GM23338 (cell line): Measurements from ENCODE around the gene OR4E1. TPM values are rescaled to one million over a fixed set of nuclear protein-coding genes. Genes with fewer than 3 reads are reported as not detected.

Experiments
- ATAC-seq: fragments of 200-7000 bp; cut with Tn5 transposase; 3 replicates; pipeline ENCODE4 v1.9.1; 2020
- DNase-seq: peaks from one replicate; pipeline ENCODE4 v3.0.0-alpha.2; 2015; ENCODE audit warnings: low spot score
- H2AFZ ChIP-seq: fragments of 200-600 bp; sonication (generic); 2 replicates; pipeline ENCODE4 v1.8.0; 2016; ENCODE audit warnings: antibody characterized with exemption, mild to moderate bottlenecking, moderate library complexity
- H3F3A ChIP-seq: fragments of 200-600 bp; sonication (generic); replicated peaks from 2 replicates; pipeline ENCODE4 v1.8.0; 2017; ENCODE audit warnings: antibody characterized with exemption, mixed run types, low read depth
- H3K27ac ChIP-seq: fragments of 200-600 bp; sonication (generic); 2 replicates; pipeline ENCODE4 v1.6.1; 2016; ENCODE audit warnings: low read depth
- H3K27me3 ChIP-seq: fragments of 200-600 bp; sonication (generic); 2 replicates; pipeline ENCODE4 v1.8.0; 2016; ENCODE audit warnings: mild to moderate bottlenecking, mixed run types, moderate library complexity; ENCODE audit not compliant: insufficient read depth
- H3K36me3 ChIP-seq: fragments of 200-600 bp; sonication (generic); 2 replicates; pipeline ENCODE4 v1.8.0; 2016; ENCODE audit warnings: mild to moderate bottlenecking; ENCODE audit not compliant: insufficient read depth
- H3K4me1 ChIP-seq: fragments of 200-600 bp; sonication (generic); 2 replicates; pipeline ENCODE4 v1.8.0; 2016; ENCODE audit warnings: mild to moderate bottlenecking, moderate library complexity; ENCODE audit not compliant: insufficient read depth
- H3K4me2 ChIP-seq: fragments of 200-600 bp; sonication (generic); 2 replicates; pipeline ENCODE4 v1.7.1; 2017; ENCODE audit warnings: mixed run types
- H3K4me3 ChIP-seq: fragments of 200-600 bp; sonication (generic); 2 replicates; pipeline ENCODE4 v1.6.1; 2016; ENCODE audit warnings: mixed run types
- H3K79me2 ChIP-seq: fragments of 200-600 bp; sonication (generic); replicated peaks from 2 replicates; pipeline ENCODE4 v1.8.0; 2017; ENCODE audit warnings: mild to moderate bottlenecking; ENCODE audit not compliant: insufficient read depth
- H3K9me2 ChIP-seq: fragments of 200-600 bp; sonication (generic); 2 replicates; pipeline ENCODE4 v1.8.0; 2017; ENCODE audit not compliant: insufficient read depth
- H4K20me1 ChIP-seq: fragments of 200-600 bp; sonication (generic); replicated peaks from 2 replicates; pipeline ENCODE4 v1.8.0; 2017; ENCODE audit warnings: mild to moderate bottlenecking; ENCODE audit not compliant: insufficient read depth
- H3K27ac Mint-ChIP-seq: 2 replicates; pipeline ENCODE4 v1.8.0; 2020; ENCODE audit warnings: inconsistent platforms, mild to moderate bottlenecking, moderate library complexity, mixed read lengths
- H3K27me3 Mint-ChIP-seq: 3 replicates; pipeline ENCODE4 v1.8.0; 2022; ENCODE audit warnings: low read depth, mild to moderate bottlenecking, moderate library complexity, mixed read lengths, inconsistent platforms; ENCODE audit not compliant: insufficient read depth, poor library complexity
- H3K36me3 Mint-ChIP-seq: 3 replicates; pipeline ENCODE4 v1.8.0; 2021; ENCODE audit warnings: low read depth, mild to moderate bottlenecking, inconsistent platforms, moderate library complexity, mixed read lengths
- H3K4me1 Mint-ChIP-seq: 3 replicates; pipeline ENCODE4 v1.8.0; 2020; ENCODE audit warnings: mild to moderate bottlenecking, inconsistent platforms, mixed read lengths
- H3K4me3 Mint-ChIP-seq: 3 replicates; pipeline ENCODE4 v1.8.0; 2021; ENCODE audit warnings: moderate library complexity, mild to moderate bottlenecking, inconsistent platforms, mixed read lengths
- H3K9me3 Mint-ChIP-seq: 3 replicates; pipeline ENCODE4 v1.8.0; 2020; ENCODE audit warnings: moderate library complexity, mild to moderate bottlenecking, inconsistent platforms, mixed read lengths
- EZH2 ChIP-seq: fragments of 200-600 bp; sonication (generic); IDR thresholded peaks from one replicate; pipeline ENCODE4 v1.8.0; 2017; ENCODE audit warnings: antibody characterized with exemption, mild to moderate bottlenecking, low read depth; ENCODE audit not compliant: unreplicated experiment
- EZH2phosphoT487 ChIP-seq: fragments of 200-600 bp; sonication (generic); IDR thresholded peaks from one replicate; pipeline ENCODE4 v1.8.1; 2018; ENCODE audit warnings: antibody characterized with exemption; ENCODE audit not compliant: unreplicated experiment
- NANOG ChIP-seq: IDR thresholded peaks from 2 replicates; pipeline ENCODE4 v1.6.1; 2016; ENCODE audit warnings: antibody characterized with exemption, borderline replicate concordance
- STAT1 ChIP-seq: IDR thresholded peaks from one replicate; pipeline ENCODE4 v1.6.1; 2016; ENCODE audit warnings: antibody characterized with exemption; ENCODE audit not compliant: unreplicated experiment
- ZNF114 ChIP-seq: fragments of 250-450 bp; sonication (Bioruptor Pico); IDR thresholded peaks from 2 replicates; pipeline ENCODE4 v1.5.0; 2020; ENCODE audit warnings: mild to moderate bottlenecking, moderate library complexity
- ZNF331 ChIP-seq: fragments of 250-450 bp; sonication (Bioruptor Pico); IDR thresholded peaks from 2 replicates; pipeline ENCODE4 v1.5.0; 2020; ENCODE audit warnings: low read depth, mild to moderate bottlenecking, moderate library complexity
- polyA plus RNA-seq: library from polyadenylated mRNA; unstranded; fragments of >200 nt; fragmentation: Nextera tagmentation; extraction: Ambion mirVana; gene quantifications from 2 replicates; pipeline ENCODE4 v1.2.1, GENCODE V29; 2016
- total RNA-seq: library from RNA; depleted of rRNA; stranded (reverse); fragments of >200 nt; shearing (Covaris generic); gene quantifications from 2 replicates; pipeline ENCODE4 v1.2.3, GENCODE V29; 2014
- TF ChIP-seq, protein P1 (sequence below): IDR thresholded peaks from one replicate; pipeline ENCODE4 v1.6.1; 2018; ENCODE audit warnings: antibody characterized with exemption; ENCODE audit not compliant: unreplicated experiment
- TF ChIP-seq, protein P2 (sequence below), 2 experiments: fragments of 200-600 bp in 1 of 2; sonication (generic) in 1 of 2; conservative IDR thresholded peaks; 2 replicates each; pipeline versions ENCODE4 v1.5.1 to v1.6.1; 2016 to 2017; ENCODE audit warnings: antibody characterized with exemption in 2 of 2, low read depth in 2 of 2, mild to moderate bottlenecking in 2 of 2, moderate library complexity in 1 of 2
- TF ChIP-seq, protein P3 (sequence below): fragments of 250-450 bp; sonication (Bioruptor Pico); IDR thresholded peaks from 2 replicates; pipeline ENCODE4 v1.5.0; 2020; ENCODE audit warnings: mild to moderate bottlenecking, moderate library complexity

The OR4E1 gene
- total and polyA plus RNA-seq, 2 experiments from 2014 or later = not detected

DNA sequence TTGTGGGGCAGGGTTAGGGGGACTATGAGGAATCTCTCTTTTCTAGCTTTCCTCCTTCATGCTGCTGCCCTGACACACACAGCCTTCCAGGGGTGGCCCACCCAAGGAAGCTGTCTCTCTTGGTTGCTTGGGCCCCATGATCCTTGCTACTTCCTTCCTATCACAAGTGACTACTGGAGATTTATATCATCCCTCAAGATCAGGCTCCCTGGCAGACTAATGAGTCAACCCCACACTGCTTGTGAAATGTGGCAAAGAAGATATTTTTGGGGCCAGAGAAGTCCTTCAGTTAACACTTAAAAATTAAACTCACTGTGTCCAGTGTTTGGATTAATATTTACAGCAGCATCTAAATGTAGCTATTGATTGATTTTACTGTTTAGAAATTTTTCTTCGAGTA, 1.5 kb downstream of the OR4E1 start:
- Mint-ChIP-seq H3K36me3 (no peaks in the 10 kb centered on the region), H3K4me1 (no peaks in the 10 kb centered on the region), H3K27ac (no peak overlapping the region), H3K27me3 (peaks cover 3% of the 10 kb centered on the region), H3K4me3 (no peak overlapping the region), H3K9me3 (no peaks in the 10 kb centered on the region)
- Histone ChIP-seq H3K4me2 (no peak overlapping the region), H3K4me1 (no peaks in the 10 kb centered on the region), H3K79me2 (no peaks in the 10 kb centered on the region), H3K4me3 (no peak overlapping the region), H2AFZ (peak overlapping the region; percentile 21; the same call in 1 of the 2 replicates), H3K36me3 (no peaks in the 10 kb centered on the region), H3F3A (no peaks in the 10 kb centered on the region), H3K27me3 (no peaks in the 10 kb centered on the region), H3K27ac (no peak overlapping the region), H4K20me1 (no peaks in the 10 kb centered on the region), H3K9me2 (no peaks in the 10 kb centered on the region)
- TF ChIP-seq EZH2phosphoT487 (no peak), EZH2 (no peak), NANOG (no peak), ZNF114 (CRISPR knock-in tag) (no peak), STAT1 (no peak)
- TF ChIP-seq, protein P1, sequence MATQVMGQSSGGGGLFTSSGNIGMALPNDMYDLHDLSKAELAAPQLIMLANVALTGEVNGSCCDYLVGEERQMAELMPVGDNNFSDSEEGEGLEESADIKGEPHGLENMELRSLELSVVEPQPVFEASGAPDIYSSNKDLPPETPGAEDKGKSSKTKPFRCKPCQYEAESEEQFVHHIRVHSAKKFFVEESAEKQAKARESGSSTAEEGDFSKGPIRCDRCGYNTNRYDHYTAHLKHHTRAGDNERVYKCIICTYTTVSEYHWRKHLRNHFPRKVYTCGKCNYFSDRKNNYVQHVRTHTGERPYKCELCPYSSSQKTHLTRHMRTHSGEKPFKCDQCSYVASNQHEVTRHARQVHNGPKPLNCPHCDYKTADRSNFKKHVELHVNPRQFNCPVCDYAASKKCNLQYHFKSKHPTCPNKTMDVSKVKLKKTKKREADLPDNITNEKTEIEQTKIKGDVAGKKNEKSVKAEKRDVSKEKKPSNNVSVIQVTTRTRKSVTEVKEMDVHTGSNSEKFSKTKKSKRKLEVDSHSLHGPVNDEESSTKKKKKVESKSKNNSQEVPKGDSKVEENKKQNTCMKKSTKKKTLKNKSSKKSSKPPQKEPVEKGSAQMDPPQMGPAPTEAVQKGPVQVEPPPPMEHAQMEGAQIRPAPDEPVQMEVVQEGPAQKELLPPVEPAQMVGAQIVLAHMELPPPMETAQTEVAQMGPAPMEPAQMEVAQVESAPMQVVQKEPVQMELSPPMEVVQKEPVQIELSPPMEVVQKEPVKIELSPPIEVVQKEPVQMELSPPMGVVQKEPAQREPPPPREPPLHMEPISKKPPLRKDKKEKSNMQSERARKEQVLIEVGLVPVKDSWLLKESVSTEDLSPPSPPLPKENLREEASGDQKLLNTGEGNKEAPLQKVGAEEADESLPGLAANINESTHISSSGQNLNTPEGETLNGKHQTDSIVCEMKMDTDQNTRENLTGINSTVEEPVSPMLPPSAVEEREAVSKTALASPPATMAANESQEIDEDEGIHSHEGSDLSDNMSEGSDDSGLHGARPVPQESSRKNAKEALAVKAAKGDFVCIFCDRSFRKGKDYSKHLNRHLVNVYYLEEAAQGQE = no peak
- no peak for ATAC-seq
- DNase-seq = no peak

- H3K27ac Mint-ChIP-seq = no peak overlapping the region
- no peak for TF ChIP-seq ZNF331 (CRISPR knock-in tag)
- TF ChIP-seq, protein P2, sequence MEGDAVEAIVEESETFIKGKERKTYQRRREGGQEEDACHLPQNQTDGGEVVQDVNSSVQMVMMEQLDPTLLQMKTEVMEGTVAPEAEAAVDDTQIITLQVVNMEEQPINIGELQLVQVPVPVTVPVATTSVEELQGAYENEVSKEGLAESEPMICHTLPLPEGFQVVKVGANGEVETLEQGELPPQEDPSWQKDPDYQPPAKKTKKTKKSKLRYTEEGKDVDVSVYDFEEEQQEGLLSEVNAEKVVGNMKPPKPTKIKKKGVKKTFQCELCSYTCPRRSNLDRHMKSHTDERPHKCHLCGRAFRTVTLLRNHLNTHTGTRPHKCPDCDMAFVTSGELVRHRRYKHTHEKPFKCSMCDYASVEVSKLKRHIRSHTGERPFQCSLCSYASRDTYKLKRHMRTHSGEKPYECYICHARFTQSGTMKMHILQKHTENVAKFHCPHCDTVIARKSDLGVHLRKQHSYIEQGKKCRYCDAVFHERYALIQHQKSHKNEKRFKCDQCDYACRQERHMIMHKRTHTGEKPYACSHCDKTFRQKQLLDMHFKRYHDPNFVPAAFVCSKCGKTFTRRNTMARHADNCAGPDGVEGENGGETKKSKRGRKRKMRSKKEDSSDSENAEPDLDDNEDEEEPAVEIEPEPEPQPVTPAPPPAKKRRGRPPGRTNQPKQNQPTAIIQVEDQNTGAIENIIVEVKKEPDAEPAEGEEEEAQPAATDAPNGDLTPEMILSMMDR (conservative IDR thresholded peaks at IDR 0.05; ENCODE audit: low read depth in 2 of 2) = no peak
- TF ChIP-seq, protein P3, sequence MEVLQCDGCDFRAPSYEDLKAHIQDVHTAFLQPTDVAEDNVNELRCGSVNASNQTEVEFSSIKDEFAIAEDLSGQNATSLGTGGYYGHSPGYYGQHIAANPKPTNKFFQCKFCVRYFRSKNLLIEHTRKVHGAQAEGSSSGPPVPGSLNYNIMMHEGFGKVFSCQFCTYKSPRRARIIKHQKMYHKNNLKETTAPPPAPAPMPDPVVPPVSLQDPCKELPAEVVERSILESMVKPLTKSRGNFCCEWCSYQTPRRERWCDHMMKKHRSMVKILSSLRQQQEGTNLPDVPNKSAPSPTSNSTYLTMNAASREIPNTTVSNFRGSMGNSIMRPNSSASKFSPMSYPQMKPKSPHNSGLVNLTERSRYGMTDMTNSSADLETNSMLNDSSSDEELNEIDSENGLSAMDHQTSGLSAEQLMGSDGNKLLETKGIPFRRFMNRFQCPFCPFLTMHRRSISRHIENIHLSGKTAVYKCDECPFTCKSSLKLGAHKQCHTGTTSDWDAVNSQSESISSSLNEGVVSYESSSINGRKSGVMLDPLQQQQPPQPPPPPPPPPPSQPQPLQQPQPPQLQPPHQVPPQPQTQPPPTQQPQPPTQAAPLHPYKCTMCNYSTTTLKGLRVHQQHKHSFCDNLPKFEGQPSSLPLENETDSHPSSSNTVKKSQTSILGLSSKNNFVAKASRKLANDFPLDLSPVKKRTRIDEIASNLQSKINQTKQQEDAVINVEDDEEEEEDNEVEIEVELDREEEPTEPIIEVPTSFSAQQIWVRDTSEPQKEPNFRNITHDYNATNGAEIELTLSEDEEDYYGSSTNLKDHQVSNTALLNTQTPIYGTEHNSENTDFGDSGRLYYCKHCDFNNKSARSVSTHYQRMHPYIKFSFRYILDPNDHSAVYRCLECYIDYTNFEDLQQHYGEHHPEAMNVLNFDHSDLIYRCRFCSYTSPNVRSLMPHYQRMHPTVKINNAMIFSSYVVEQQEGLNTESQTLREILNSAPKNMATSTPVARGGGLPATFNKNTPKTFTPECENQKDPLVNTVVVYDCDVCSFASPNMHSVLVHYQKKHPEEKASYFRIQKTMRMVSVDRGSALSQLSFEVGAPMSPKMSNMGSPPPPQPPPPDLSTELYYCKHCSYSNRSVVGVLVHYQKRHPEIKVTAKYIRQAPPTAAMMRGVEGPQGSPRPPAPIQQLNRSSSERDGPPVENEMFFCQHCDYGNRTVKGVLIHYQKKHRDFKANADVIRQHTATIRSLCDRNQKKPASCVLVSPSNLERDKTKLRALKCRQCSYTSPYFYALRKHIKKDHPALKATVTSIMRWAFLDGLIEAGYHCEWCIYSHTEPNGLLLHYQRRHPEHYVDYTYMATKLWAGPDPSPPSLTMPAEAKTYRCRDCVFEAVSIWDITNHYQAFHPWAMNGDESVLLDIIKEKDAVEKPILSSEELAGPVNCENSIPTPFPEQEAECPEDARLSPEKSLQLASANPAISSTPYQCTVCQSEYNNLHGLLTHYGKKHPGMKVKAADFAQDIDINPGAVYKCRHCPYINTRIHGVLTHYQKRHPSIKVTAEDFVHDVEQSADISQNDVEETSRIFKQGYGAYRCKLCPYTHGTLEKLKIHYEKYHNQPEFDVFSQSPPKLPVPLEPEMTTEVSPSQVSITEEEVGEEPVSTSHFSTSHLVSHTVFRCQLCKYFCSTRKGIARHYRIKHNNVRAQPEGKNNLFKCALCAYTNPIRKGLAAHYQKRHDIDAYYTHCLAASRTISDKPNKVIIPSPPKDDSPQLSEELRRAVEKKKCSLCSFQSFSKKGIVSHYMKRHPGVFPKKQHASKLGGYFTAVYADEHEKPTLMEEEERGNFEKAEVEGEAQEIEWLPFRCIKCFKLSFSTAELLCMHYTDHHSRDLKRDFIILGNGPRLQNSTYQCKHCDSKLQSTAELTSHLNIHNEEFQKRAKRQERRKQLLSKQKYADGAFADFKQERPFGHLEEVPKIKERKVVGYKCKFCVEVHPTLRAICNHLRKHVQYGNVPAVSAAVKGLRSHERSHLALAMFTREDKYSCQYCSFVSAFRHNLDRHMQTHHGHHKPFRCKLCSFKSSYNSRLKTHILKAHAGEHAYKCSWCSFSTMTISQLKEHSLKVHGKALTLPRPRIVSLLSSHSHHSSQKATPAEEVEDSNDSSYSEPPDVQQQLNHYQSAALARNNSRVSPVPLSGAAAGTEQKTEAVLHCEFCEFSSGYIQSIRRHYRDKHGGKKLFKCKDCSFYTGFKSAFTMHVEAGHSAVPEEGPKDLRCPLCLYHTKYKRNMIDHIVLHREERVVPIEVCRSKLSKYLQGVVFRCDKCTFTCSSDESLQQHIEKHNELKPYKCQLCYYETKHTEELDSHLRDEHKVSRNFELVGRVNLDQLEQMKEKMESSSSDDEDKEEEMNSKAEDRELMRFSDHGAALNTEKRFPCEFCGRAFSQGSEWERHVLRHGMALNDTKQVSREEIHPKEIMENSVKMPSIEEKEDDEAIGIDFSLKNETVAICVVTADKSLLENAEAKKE (CRISPR knock-in tag) = no peak
Measured at GRCh38 chr14:21671371-21671770, 2.2 kb downstream of the OR4E1 start.

More at GRCh38 chr14:21671371-21671770, 2.2 kb downstream of the OR4E1 start:
- Mint-ChIP-seq H3K27me3 (peaks cover 3% of the 10 kb centered on the region), H3K4me3 (no peak overlapping the region), H3K9me3 (no peaks in the 10 kb centered on the region), H3K4me1 (no peaks in the 10 kb centered on the region), H3K36me3 (no peaks in the 10 kb centered on the region)
- Histone ChIP-seq H3F3A (no peaks in the 10 kb centered on the region), H3K79me2 (no peaks in the 10 kb centered on the region), H3K9me2 (no peaks in the 10 kb centered on the region), H3K4me3 (no peak overlapping the region), H2AFZ (no peak overlapping the region), H3K4me1 (no peaks in the 10 kb centered on the region), H3K4me2 (no peak overlapping the region), H4K20me1 (no peaks in the 10 kb centered on the region), H3K36me3 (no peaks in the 10 kb centered on the region), H3K27me3 (no peaks in the 10 kb centered on the region), H3K27ac (no peak overlapping the region)
- ATAC-seq (no peak), DNase-seq (no peak)
